Uterus (tissue), 2 donors: Measurements from ENCODE around the gene DCC.

ENCODE experiments used
- POLR2A ChIP-seq, 2 donors: fragments of 450-650 bp; IDR thresholded peaks; one replicate each; pipeline ENCODE4 v1.6.1; 2016; ENCODE audit warnings: antibody characterized with exemption in 2 of 2, mild to moderate bottlenecking in 1 of 2, moderate library complexity in 1 of 2
- TF ChIP-seq, protein P1 (sequence below), 4 experiments: fragments of 200-600 bp in 2 of 4; fragments of 450-650 bp in 2 of 4; sonication (generic) in 2 of 4; IDR thresholded peaks; one replicate each; pipeline ENCODE4 v1.5.1; 2016 to 2019; ENCODE audit warnings: antibody characterized with exemption in 4 of 4, mild to moderate bottlenecking in 2 of 4, moderate library complexity in 1 of 4

DNA sequence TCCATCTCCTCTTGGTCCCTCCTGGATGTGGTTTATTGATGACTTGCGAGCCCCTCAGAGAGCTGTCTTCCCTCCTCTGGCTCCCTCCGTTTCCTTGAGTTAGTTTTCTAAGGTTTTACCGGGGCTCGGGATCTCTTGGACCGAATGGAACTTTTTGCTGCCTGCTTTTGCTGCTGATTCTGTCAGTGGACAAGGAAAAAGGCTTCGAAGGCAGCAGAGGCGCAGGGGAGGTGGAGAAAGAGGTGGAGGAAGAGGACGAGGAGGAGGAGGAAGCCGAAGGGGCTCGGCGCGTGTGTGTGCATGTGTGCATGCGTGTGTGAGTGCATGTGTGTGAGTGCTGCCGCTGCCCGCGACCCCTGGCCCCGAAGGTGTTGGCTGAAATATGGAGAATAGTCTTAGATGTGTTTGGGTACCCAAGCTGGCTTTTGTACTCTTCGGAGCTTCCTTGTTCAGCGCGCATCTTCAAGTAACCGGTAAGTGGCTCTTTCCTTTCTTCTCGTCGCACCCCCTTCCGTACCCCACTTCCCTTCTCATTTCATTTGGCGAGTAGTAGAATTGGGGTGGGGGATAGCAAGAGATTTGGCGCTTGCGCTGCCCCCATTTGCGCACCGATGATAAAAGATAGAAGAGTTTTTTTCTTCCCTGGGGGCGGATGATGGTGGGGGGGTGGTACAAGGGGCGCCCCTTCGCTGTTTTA is 557 bp downstream of the DCC start:
- TF ChIP-seq, protein P1, sequence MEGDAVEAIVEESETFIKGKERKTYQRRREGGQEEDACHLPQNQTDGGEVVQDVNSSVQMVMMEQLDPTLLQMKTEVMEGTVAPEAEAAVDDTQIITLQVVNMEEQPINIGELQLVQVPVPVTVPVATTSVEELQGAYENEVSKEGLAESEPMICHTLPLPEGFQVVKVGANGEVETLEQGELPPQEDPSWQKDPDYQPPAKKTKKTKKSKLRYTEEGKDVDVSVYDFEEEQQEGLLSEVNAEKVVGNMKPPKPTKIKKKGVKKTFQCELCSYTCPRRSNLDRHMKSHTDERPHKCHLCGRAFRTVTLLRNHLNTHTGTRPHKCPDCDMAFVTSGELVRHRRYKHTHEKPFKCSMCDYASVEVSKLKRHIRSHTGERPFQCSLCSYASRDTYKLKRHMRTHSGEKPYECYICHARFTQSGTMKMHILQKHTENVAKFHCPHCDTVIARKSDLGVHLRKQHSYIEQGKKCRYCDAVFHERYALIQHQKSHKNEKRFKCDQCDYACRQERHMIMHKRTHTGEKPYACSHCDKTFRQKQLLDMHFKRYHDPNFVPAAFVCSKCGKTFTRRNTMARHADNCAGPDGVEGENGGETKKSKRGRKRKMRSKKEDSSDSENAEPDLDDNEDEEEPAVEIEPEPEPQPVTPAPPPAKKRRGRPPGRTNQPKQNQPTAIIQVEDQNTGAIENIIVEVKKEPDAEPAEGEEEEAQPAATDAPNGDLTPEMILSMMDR (IDR thresholded peaks at IDR 0.05), result no peak
- TF ChIP-seq POLR2A (IDR thresholded peaks at IDR 0.05), result no peak
